NB4 (cell line): ENCODE data around the gene FAM193B.
"Not testable (repeated sequence)": the region's sequence is repeated elsewhere in the genome, so short reads cannot be mapped to it uniquely, and the experiment has no call there.

Source experiments
- DNase-seq: peaks from one replicate; pipeline ENCODE4 v3.0.0; 2010; ENCODE audit warnings: low read depth
- H3K4me3 ChIP-seq: one replicate; pipeline ENCODE4 v1.5.1; 2011; ENCODE audit warnings: mild to moderate bottlenecking, low read depth, low read length, moderate library complexity
- CTCF ChIP-seq: IDR thresholded peaks from one replicate; pipeline ENCODE4 v1.5.1; 2012; ENCODE audit warnings: low read depth, low read length
- MAX ChIP-seq: IDR thresholded peaks from 2 replicates; pipeline ENCODE4 v1.6.1; 2011; ENCODE audit warnings: low read depth, low read length
- MYC ChIP-seq: IDR thresholded peaks from 2 replicates; pipeline ENCODE4 v1.6.1; 2011; ENCODE audit warnings: low read depth, low read length
- POLR2A ChIP-seq: IDR thresholded peaks from 2 replicates; pipeline ENCODE4 v1.6.1; 2011; ENCODE audit warnings: mild to moderate bottlenecking; ENCODE audit not compliant: insufficient read length; ENCODE audit errors: extremely low read depth

FAM193B gene

GRCh38 chr5:177537389-177538361 is 16.7 kb downstream of the FAM193B start:
- no peak for TF ChIP-seq CTCF
- TF ChIP-seq MAX: no peak
- no peak for TF ChIP-seq POLR2A
- TF ChIP-seq MYC: no peak
- no peak for DNase-seq
- no peak overlapping the region for H3K4me3 ChIP-seq

GRCh38 chr5:177536386-177536785 is 18.0 kb downstream of the FAM193B start:
- H3K4me3 ChIP-seq: no peak overlapping the region
- TF ChIP-seq CTCF: no peak
- TF ChIP-seq POLR2A: no peak
- no peak for TF ChIP-seq MYC
- TF ChIP-seq MAX: no peak
- DNase-seq: no peak

GRCh38 chr5:177535125-177535524 is 19.2 kb downstream of the FAM193B start:
- DNase-seq: no peak
- no peak overlapping the region for H3K4me3 ChIP-seq
- TF ChIP-seq POLR2A: no peak
- no peak for TF ChIP-seq CTCF
- TF ChIP-seq MAX: no peak
- TF ChIP-seq MYC: no peak

GRCh38 chr5:177534433-177534832 is 19.9 kb downstream of the FAM193B start:
- not testable (repeated sequence) for H3K4me3 ChIP-seq, DNase-seq

GRCh38 chr5:177531209-177531940 is 23.0 kb downstream of the FAM193B start:
- TF ChIP-seq POLR2A (no peak), MAX (no peak)
- DNase-seq: no peak
- H3K4me3 ChIP-seq: no peak overlapping the region

GRCh38 chr5:177530638-177531037 is 23.7 kb downstream of the FAM193B start:
- TF ChIP-seq MAX (no peak), CTCF (no peak), POLR2A (no peak), MYC (no peak)
- DNase-seq: no peak
- no peak overlapping the region for H3K4me3 ChIP-seq
